ENCODE results near the gene AGAP9.
"Not testable (repeated sequence)": the region's sequence is repeated elsewhere in the genome, so short reads cannot be mapped to it uniquely, and the experiment has no call there.

AGAP9 gene

DNA sequence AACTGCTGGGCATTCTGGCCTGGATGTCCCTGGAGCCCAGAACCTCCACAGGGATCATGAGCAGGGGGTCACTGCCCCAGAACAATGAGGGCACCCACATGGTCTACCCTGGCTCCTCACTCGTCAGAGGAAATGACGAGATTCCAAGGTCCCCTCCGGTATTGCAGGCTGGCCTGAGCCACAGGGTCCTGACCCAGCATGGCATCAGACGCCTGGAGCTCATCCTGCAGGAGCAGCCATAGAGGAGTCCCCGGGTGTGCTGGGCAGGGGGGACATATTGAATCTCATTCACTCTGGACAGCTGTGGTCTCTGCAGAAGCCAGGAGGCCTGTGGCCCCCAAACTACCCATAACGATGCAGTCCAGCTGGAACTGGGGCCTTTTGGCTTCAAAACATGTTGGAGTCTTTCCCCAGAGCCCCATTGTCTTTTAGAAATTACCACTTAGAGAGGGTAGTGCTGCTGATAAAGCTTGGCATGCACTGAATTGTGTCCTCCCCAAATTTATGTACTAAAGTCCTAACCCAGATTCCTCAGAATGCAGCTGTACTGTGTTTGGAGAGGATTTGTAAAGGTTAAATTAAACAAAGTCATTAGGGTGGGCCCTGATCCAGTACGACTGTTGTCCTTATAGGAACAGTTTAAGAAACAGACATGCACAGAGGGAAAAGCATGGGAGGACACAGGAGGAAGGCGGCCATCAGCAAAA is 67.2 kb downstream of the AGAP9 start:
- no peak overlapping the region for H3K4me3 ChIP-seq (ENCODE audit: low read length)
- H3K9me3 ChIP-seq (ENCODE audit: control insufficient read depth, low read length) = no peaks in the 10 kb centered on the region
- peaks cover 8% of the 10 kb centered on the region for H3K4me1 ChIP-seq (ENCODE audit: control insufficient read depth, insufficient read depth, low read length)
- no peak overlapping the region for H3K9ac ChIP-seq (ENCODE audit: low read length)
- peaks cover 12% of the 10 kb centered on the region for H3K27me3 ChIP-seq (replicated peaks; ENCODE audit: control insufficient read depth, insufficient read depth, low read length)
- H3K36me3 ChIP-seq (ENCODE audit: control insufficient read depth, insufficient read depth, low read length, severe bottlenecking) = no peaks in the 10 kb centered on the region
- no peak for DNase-seq (ENCODE audit: low read depth)

DNA sequence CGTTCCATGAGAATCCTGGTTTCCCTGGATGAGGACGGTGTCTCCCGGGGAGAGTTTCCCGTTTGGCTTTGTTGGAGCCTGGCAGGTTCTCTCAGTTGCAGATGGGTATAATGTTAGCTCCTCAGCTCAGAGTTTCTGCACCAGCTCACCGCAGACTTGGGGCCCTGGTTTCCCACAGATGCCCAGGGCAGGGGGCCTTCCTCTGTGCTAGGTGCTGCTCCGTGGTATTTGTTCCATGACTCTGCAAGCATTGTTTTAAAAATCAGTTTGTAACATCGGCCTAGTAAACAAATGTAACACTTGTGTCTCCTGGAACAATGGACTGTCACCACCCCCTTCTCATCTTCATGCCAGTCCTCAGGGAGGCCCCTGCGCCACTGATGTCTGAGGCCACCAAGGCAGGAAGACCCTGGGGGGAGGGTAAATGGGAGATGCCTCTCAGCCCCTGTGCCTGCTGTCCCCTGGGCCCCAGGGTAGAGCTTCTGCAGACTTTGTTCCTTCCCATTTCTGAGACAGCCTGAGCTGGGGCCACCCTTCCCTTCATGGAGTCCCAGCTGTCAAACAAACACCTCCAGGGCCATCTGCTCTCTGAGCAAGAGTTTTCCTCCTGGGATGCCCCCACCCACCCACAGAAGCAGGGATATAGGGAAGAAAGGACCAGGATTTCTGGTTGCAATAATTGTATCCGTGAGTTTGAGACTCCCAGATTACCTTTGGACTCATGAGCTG is 67.9 kb downstream of the AGAP9 start:
- DNase-seq (ENCODE audit: low read depth); H3K9me3 ChIP-seq (ENCODE audit: control insufficient read depth, low read length): not testable (repeated sequence)

DNA sequence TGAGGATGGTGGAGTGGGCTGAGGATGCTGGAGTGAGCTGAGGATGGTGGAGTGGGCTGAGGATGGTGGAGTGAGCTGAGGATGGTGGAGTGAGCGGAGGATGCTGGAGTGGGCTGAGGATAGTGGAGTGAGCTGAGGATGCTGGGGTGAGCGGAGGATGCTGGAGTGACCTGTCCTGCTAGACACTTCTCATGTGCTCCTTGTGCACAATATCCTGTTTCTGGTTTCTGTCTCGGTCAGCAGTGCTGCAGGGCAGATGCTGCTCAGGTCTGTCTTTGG is 68.7 kb downstream of the AGAP9 start:
- no peaks in the 10 kb centered on the region for H3K36me3 ChIP-seq (ENCODE audit: control insufficient read depth, insufficient read depth, low read length, severe bottlenecking)
- H3K9me3 ChIP-seq (ENCODE audit: control insufficient read depth, low read length) = no peaks in the 10 kb centered on the region
- H3K27me3 ChIP-seq (replicated peaks; ENCODE audit: control insufficient read depth, insufficient read depth, low read length) = peaks cover 15% of the 10 kb centered on the region
- H3K4me1 ChIP-seq (ENCODE audit: control insufficient read depth, insufficient read depth, low read length) = peaks cover 8% of the 10 kb centered on the region
- H3K4me3 ChIP-seq (ENCODE audit: low read length) = no peak overlapping the region
- no peak overlapping the region for H3K9ac ChIP-seq (ENCODE audit: low read length)
- no peak for DNase-seq (ENCODE audit: low read depth)

More for the DNA sequence above, 67.9 kb downstream of the AGAP9 start:
- not testable (repeated sequence) for H3K4me1 ChIP-seq (ENCODE audit: control insufficient read depth, insufficient read depth, low read length); H3K36me3 ChIP-seq (ENCODE audit: control insufficient read depth, insufficient read depth, low read length, severe bottlenecking); H3K9ac ChIP-seq (ENCODE audit: low read length); H3K4me3 ChIP-seq (ENCODE audit: low read length)
- H3K27me3 ChIP-seq (replicated peaks; ENCODE audit: control insufficient read depth, insufficient read depth, low read length) = peaks cover 15% of the 10 kb centered on the region

DNA sequence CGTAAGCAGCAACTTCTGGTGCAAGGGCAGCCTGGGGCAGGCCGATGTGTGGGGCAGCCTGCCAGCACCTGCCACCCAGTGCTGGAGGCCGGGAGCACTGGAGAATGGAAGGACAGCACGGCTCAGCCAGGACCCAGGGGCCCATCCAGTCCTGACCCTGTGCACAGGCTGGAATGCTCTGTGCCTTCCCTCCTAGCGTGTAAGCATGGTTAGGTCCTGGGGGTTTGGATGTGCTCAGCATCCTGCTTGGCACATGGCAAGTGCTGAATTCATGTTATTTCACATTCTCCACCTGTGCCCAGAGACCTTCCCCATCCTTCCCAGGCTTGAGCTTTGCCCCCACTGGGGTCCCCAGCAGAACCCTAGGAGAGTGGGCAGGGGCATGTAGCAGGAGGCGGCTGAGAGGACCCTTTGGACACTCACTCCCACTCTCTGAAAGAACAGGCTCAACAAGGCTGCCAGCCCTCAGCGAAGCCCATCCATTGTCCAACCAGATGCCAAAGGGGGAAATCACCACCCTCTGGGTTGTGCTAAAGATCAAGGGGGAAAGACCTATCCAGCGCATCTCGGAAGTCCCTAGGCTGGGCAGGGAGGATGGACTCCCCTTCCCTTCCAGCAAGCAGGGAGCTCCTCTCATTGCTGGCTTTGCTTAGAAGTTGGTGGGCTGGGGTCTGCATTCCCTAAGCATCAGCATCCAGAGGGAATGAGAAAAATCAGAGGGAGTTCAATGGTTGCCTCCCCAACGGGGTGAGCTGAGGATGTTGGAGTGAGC is 69.2 kb downstream of the AGAP9 start:
- Histone ChIP-seq H3K9me3 (ENCODE audit: control insufficient read depth, low read length) (no peaks in the 10 kb centered on the region), H3K4me3 (ENCODE audit: low read length) (no peak overlapping the region), H3K36me3 (ENCODE audit: control insufficient read depth, insufficient read depth, low read length, severe bottlenecking) (no peaks in the 10 kb centered on the region), H3K9ac (ENCODE audit: low read length) (no peak overlapping the region), H3K27me3 (replicated peaks; ENCODE audit: control insufficient read depth, insufficient read depth, low read length) (peaks cover 15% of the 10 kb centered on the region), H3K4me1 (ENCODE audit: control insufficient read depth, insufficient read depth, low read length) (peaks cover 8% of the 10 kb centered on the region)
- no peak for DNase-seq (ENCODE audit: low read depth)

DNA sequence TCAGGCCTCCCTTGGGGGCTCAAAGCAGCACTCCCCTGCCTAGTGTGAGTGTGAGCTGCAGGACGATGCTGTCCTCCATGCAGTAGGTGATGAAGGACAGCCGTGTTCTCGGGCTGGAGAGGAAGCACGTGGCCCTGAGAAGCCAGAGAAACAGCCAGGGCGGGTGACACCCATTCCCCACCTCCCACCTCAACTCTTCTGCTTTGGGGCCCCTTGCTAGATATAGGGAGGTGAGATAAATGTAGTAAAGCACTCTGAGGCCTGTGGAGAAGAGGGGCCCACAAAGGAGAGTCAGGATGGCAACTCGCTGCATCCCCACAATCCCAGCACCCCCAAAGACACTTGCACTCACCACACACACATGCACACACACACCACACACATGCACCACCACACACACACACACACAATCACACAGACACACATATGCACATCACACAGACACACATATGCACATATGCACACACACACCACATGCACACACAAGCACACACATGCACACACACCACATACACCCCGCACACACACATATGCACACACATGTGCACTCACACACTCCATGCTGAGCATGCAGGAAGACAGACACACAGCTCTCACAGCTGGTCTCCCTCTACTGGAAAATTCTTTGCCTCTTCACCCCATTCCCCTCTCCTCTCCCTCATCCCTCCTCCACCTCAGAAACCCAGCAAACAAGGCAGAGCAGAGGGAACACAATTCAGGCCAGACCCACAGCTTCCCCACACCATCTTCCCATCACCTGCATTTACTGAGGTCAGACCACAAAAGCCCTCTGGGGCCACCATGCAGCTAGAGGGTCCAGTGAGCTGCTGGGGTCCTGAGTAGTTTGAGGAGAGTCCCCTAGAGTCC is 70.1 kb downstream of the AGAP9 start:
- H3K9ac ChIP-seq (ENCODE audit: low read length) = no peak overlapping the region
- peaks cover 15% of the 10 kb centered on the region for H3K27me3 ChIP-seq (replicated peaks; ENCODE audit: control insufficient read depth, insufficient read depth, low read length)
- no peak overlapping the region for H3K4me3 ChIP-seq (ENCODE audit: low read length)
- DNase-seq (ENCODE audit: low read depth) = no peak
- H3K9me3 ChIP-seq (ENCODE audit: control insufficient read depth, low read length) = no peaks in the 10 kb centered on the region
- peaks cover 4% of the 10 kb centered on the region for H3K4me1 ChIP-seq (ENCODE audit: control insufficient read depth, insufficient read depth, low read length)
- H3K36me3 ChIP-seq (ENCODE audit: control insufficient read depth, insufficient read depth, low read length, severe bottlenecking) = no peaks in the 10 kb centered on the region

DNA sequence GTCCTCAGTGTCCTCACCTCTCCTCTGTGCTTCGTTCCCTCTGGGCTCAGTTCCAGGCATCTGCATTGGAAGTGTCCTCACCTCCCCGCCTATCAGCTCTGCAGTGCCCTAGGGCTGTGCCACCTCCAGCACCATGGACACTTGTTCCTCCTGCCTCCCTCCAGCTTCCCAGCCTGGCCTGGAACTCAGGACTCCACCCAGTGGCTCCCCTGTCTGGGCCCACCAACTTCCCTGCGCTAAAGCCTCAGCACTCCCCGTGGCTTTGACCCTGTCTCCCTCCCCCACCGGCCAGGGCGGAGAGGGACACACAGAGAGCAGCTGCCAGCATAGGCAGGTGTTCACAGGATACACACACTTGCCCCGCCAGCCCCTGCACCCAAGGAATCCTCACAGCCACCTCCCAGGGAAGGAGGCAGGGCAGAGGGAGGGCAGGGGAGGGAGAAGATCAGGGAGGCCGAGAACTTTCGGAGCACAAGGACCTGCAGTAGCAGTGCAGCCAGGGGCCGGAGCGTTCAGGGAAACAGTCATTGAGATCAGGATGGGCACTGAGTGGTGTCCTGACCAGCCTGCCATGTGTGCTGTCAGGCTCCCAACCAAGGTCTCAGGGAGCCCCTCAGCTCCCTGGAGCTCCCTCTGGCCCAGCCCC is 70.8 kb downstream of the AGAP9 start:
- Histone ChIP-seq H3K36me3 (ENCODE audit: control insufficient read depth, insufficient read depth, low read length, severe bottlenecking) (no peaks in the 10 kb centered on the region), H3K9ac (ENCODE audit: low read length) (no peak overlapping the region), H3K27me3 (replicated peaks; ENCODE audit: control insufficient read depth, insufficient read depth, low read length) (peaks cover 15% of the 10 kb centered on the region), H3K9me3 (ENCODE audit: control insufficient read depth, low read length) (no peaks in the 10 kb centered on the region), H3K4me1 (ENCODE audit: control insufficient read depth, insufficient read depth, low read length) (no peaks in the 10 kb centered on the region), H3K4me3 (ENCODE audit: low read length) (no peak overlapping the region)
- no peak for DNase-seq (ENCODE audit: low read depth)

DNA sequence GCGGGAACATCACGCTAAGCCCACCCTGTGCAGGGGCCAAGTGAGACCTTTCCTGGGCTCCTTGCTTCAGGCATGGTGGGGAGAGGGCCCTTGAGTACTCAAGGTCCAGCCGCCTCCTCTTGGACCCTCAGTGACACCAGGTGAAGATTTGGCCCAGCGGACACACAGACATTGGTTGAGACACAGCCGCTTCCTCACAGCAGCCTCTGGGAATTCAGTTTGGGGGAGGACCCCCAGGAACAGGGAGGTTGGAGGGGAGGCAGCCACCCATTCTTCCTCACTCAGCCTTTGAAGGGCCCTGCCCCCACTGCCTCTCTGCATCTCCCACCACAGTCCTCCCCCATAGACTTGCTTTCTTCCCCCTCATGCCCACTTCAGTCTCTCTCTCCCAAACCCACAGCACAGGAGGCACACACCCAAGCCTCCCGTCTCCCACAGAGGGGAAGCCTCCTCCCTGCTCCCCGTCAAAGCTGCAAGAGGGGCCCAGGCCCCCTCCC is 71.4 kb downstream of the AGAP9 start:
- Histone ChIP-seq H3K27me3 (replicated peaks; ENCODE audit: control insufficient read depth, insufficient read depth, low read length) (peaks cover 15% of the 10 kb centered on the region), H3K4me3 (ENCODE audit: low read length) (no peak overlapping the region), H3K9ac (ENCODE audit: low read length) (no peak overlapping the region), H3K36me3 (ENCODE audit: control insufficient read depth, insufficient read depth, low read length, severe bottlenecking) (no peaks in the 10 kb centered on the region), H3K9me3 (ENCODE audit: control insufficient read depth, low read length) (no peaks in the 10 kb centered on the region), H3K4me1 (ENCODE audit: control insufficient read depth, insufficient read depth, low read length) (no peaks in the 10 kb centered on the region)
- no peak for DNase-seq (ENCODE audit: low read depth)
